IPS-20b (cell line): ENCODE measurements around the gene RSPH6A.

ENCODE experiments used
- H3K27ac ChIP-seq: one replicate; pipeline ENCODE4 v1.5.1; 2013; ENCODE audit warnings: low read length
- H3K27me3 ChIP-seq: 2 replicates; pipeline ENCODE4 v1.6.1; 2013; ENCODE audit warnings: mild to moderate bottlenecking, low read length, inconsistent platforms; ENCODE audit not compliant: insufficient read depth
- H3K36me3 ChIP-seq: 2 replicates; pipeline ENCODE4 v1.6.1; 2013; ENCODE audit warnings: low read depth, mild to moderate bottlenecking, inconsistent platforms, low read length, moderate library complexity; ENCODE audit not compliant: insufficient read depth
- H3K4me1 ChIP-seq: 2 replicates; pipeline ENCODE4 v1.6.1; 2013; ENCODE audit warnings: mild to moderate bottlenecking, control low read depth, inconsistent platforms, low read length, moderate library complexity; ENCODE audit not compliant: insufficient read depth
- H3K4me3 ChIP-seq: 2 replicates; pipeline ENCODE4 v1.5.1; 2013; ENCODE audit warnings: mild to moderate bottlenecking, low read length, inconsistent platforms
- H3K9ac ChIP-seq: 2 replicates; pipeline ENCODE4 v1.6.1; 2013; ENCODE audit warnings: low read depth, mild to moderate bottlenecking, inconsistent platforms, low read length, moderate library complexity
- H3K9me3 ChIP-seq: 2 replicates; pipeline ENCODE4 v1.6.1; 2013; ENCODE audit warnings: mild to moderate bottlenecking, low read depth, low read length, inconsistent platforms; ENCODE audit not compliant: insufficient read depth

The RSPH6A gene

DNA sequence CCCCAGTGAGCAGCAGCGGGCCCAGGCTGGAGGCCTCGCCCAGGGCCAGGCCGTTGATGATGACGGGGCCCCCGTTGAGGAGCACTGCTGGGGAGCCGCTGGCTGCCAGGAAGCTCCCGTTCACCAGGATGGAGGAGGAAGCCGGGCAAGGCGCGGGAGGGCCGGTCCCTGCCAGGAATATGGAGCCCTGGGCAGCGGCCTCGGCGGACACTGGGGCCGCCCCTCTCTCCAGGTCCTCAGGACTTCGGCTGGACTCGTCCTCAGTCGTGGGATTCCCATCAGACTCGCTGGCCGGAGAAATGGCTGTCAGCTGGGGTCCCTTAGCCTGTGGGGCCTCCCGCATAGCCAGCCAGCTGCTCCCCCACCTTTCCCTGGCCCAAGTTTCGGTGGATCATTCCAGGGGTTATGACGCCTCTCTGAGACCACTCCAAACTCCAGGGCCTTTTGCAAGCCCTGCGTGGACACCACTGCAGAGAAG, 48.2 kb downstream of the RSPH6A start:
- H3K36me3 ChIP-seq = no peaks in the 10 kb centered on the region
- peaks cover 16% of the 10 kb centered on the region; the same call in 1 of the 2 replicates for H3K4me1 ChIP-seq
- H3K27me3 ChIP-seq = no peaks in the 10 kb centered on the region; the same call in 1 of the 2 replicates
- peak overlapping the region; percentile 96 for H3K4me3 ChIP-seq
- H3K9ac ChIP-seq = peak overlapping the region; percentile 100; the same call in 1 of the 2 replicates
- H3K27ac ChIP-seq = no peak overlapping the region
- no peaks in the 10 kb centered on the region for H3K9me3 ChIP-seq

DNA sequence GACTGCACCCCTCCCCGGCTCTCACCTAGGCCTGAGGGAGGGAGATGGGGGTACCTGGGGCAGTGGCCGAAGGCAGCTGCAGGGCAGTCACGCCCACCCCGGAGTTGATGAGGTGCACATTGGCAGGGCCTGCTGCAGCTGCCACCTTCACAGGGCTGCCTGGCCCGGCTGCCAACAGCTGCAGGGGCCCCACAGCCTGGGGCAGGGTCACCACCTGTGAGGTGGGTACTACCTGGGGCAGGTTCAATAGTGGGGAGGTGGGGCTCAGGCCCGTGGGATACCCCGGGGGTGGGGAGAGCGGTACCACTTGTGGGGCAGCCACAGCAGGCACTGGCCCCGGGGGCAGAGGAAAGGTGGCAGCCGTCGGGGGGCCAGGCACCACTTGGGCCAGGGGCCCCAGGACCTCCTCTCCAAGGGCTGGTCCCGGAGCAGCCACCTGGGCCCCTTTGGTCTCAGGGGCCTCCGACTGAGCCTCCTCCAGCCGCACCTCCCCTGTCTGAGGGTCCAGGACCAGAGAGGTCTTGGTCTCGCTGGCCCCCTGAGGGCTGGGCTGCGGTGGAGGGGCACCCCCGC, 48.7 kb downstream of the RSPH6A start:
- no peak overlapping the region for H3K9ac ChIP-seq
- H3K4me3 ChIP-seq = 0 out of 2 replicates have a peak overlapping the region, but pooled peaks have one; percentile 96

DNA sequence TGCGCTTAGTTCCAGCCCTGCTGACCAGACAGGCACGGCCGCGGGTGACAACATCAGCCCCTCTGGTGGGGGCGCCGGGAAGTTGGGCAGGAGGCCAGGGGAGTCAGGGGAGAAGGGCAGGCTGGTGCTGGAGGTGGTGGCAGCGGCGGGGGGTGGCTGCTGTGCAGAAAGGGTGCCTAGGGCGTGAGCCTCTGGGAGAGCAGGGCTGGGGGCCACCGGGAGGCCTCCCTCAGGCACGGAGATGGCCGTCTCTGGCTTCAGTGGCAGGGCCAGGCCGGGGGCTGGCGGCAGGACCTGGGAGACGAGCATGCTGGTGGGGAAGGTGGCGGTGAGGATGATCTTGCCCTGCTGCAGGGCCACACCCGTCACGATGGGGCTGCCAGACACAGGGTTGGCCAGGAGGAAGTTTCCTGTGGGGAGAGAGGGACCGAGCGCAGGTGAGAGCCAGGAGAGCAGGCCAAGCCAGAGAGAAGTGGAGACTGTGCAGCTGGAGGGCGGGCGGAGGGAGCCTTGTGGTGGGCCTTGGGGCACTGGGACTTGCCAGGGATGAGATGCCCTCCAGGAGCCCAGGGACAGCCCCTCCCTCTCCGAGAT, 49.3 kb downstream of the RSPH6A start:
- H3K9me3 ChIP-seq = no peaks in the 10 kb centered on the region
- H3K9ac ChIP-seq = no peak overlapping the region
- H3K4me3 ChIP-seq = no peak overlapping the region
- no peak overlapping the region for H3K27ac ChIP-seq
- H3K36me3 ChIP-seq = no peaks in the 10 kb centered on the region
- H3K4me1 ChIP-seq = peaks cover 16% of the 10 kb centered on the region; the same call in 1 of the 2 replicates
- H3K27me3 ChIP-seq = no peaks in the 10 kb centered on the region; the same call in 1 of the 2 replicates

More for the DNA sequence above, 48.7 kb downstream of the RSPH6A start:
- Histone ChIP-seq H3K27ac (no peak overlapping the region), H3K9me3 (no peaks in the 10 kb centered on the region), H3K27me3 (no peaks in the 10 kb centered on the region; the same call in 1 of the 2 replicates), H3K4me1 (peaks cover 16% of the 10 kb centered on the region; the same call in 1 of the 2 replicates), H3K36me3 (no peaks in the 10 kb centered on the region)

DNA sequence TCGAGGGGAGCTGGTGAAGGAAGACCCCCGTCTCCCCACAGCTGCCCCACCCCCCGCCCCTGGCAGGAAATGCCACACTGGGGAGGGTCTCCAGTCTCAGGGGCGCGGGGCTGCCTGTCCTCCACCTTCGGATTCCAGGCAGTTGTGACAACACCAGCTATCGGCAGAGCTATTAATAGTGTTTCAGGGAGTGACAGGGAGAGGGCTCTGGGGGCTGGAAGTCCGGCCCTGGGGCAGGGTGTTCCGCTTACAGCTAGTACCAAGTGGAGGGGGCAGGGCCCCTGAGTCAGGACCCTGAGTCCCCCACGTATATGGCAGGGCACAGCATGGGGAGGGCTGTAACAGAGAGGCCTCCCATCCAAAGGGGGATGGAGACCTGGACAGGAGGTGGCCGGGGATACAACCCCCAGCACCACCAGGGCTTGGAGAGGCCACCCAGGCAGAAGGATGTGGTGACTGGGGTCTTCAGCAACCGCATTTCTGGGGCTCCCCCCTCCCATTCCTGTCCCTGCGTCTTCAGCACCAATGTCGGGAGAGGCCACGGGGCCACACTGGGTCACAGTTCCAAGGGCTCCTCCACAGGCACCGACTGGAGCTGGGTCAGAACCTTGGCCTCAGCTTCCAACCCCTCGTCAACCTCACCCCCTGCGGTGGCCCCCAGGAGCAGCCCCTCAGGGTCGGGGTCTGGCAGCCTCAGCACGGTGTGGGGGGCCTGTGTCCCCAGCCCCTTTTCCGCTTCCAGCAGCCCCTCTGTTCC, 50.0 kb downstream of the RSPH6A start:
- Histone ChIP-seq H3K36me3 (no peaks in the 10 kb centered on the region), H3K9ac (peak overlapping the region; percentile 8; the same call in 1 of the 2 replicates), H3K4me3 (no peak overlapping the region; the same call in 1 of the 2 replicates), H3K27ac (no peak overlapping the region), H3K27me3 (no peaks in the 10 kb centered on the region; the same call in 1 of the 2 replicates), H3K9me3 (no peaks in the 10 kb centered on the region), H3K4me1 (peaks cover 16% of the 10 kb centered on the region; the same call in 1 of the 2 replicates)

DNA sequence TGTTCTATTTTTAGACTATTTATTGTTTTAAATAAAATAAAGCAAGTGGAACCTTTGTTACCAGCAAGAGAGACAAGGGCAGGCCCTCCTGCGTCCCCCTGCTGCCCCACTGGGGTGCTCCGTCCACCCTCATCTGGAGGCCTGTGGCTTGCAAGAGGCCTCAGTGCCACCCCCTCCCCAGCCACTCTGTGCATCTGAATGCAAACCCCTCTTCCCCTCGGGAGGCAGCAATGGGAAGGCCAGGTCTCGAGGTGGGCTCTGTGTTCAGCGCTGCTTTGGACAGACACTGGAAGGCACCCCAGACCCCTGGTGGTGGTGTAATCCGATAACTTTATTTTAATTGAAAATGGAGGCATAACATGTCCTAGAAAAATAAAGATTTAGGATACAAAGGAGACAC, 50.6 kb downstream of the RSPH6A start:
- no peaks in the 10 kb centered on the region; the same call in 1 of the 2 replicates for H3K27me3 ChIP-seq
- no peaks in the 10 kb centered on the region for H3K9me3 ChIP-seq
- peak overlapping the region; percentile 8; the same call in 1 of the 2 replicates for H3K9ac ChIP-seq
- H3K36me3 ChIP-seq = no peaks in the 10 kb centered on the region
- H3K4me1 ChIP-seq = peaks cover 16% of the 10 kb centered on the region; the same call in 1 of the 2 replicates
- no peak overlapping the region; the same call in 1 of the 2 replicates for H3K4me3 ChIP-seq
- H3K27ac ChIP-seq = no peak overlapping the region

DNA sequence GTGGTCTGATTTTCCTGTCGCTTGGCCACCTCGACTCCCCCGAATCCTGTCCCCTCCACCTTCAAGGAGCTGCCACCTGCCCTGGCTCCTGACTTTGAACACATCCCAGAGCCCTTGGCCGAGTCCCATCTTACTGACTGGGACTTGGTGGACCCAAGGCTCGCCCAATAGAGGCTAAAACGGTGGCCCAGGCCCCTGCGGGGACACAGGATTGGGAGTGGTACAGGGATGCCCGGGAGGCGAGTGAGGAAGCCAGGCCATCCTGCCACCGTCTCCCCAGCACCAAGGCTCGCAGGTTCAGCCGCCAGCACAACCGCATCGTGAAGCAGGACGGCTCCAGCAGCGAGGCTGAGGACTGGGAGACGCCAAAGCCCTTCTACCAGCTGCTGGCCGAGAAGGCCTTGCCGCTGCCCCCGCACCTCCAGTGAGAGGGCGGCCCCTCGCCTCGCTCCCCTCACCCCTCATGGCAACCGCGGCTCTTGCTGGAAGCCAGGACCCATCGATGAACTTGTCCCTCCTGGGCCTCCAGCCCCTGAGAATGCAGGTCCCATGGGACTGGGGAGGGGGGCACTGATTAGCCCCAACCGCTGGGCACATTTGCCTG, 51.3 kb downstream of the RSPH6A start:
- no peaks in the 10 kb centered on the region for H3K9me3 ChIP-seq
- peaks cover 16% of the 10 kb centered on the region; the same call in 1 of the 2 replicates for H3K4me1 ChIP-seq
- H3K27ac ChIP-seq = no peak overlapping the region
- peak overlapping the region; percentile 8; the same call in 1 of the 2 replicates for H3K9ac ChIP-seq
- H3K36me3 ChIP-seq = no peaks in the 10 kb centered on the region
- no peak overlapping the region for H3K4me3 ChIP-seq
- H3K27me3 ChIP-seq = no peaks in the 10 kb centered on the region; the same call in 1 of the 2 replicates

DNA sequence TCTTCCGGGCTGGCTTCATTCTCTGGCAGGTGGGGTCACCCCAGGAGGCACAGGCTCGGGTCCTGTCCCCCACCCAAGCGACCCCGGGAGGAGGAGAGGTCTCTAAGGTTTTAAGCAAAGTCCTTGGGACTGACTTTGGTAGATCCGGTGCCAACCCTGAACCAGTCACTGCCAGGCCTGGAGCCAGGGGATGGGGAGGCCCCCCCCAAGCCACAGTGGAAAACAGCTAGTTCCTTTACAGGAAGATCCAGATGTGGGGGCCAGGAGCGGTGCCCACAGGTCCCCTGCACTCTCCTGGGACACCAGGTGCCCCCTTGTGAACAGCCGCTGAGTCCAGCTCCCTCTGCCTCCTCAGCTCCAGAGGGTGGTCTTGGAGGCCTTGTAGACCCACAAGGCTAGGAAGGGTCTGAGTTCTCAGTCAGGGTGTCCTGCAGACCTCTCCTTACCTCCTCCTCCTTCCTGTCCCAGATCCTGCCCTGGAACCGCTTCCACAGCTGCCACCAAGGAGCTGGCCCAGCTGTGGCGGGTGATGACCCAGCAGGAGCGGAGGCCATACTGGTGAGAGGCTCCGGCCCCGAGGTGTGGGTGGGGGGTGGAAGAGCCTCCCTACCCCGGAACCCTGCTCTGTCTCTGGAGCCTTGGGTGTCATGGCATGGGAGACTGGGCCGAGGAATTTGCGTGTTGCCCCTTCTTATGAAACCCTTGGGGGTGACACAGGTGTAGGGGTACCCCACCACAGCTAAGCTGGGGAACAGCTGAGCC, 52.1 kb downstream of the RSPH6A start:
- H3K9ac ChIP-seq = no peak overlapping the region

DNA sequence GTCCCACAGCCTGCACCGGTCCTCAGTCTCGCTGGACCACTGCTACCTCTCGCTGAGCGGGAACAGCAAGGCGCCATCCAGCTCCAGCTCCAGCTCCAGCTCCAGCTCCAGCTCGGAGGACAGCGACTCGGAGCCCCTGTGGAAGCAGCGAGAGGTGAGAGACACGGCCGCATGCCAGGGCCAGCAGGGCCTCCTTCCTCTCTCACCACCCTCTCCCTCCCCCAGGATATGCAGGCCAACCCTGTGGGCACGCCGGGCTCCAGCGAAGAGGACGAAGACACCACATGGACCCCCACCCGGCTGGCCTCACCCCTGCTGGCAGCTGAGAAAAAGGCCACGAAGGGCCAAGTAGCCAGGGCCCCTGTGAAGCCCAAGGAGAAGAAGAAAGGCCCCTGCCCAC, 53.4 kb downstream of the RSPH6A start:
- Histone ChIP-seq H3K4me1 (peaks cover 13% of the 10 kb centered on the region; the same call in 1 of the 2 replicates), H3K27me3 (no peaks in the 10 kb centered on the region; the same call in 1 of the 2 replicates), H3K4me3 (no peak overlapping the region), H3K9ac (no peak overlapping the region), H3K27ac (no peak overlapping the region), H3K9me3 (no peaks in the 10 kb centered on the region), H3K36me3 (no peaks in the 10 kb centered on the region)

More for the DNA sequence above, 52.1 kb downstream of the RSPH6A start:
- no peak overlapping the region for H3K4me3 ChIP-seq
- no peaks in the 10 kb centered on the region for H3K9me3 ChIP-seq
- H3K36me3 ChIP-seq = no peaks in the 10 kb centered on the region
- H3K4me1 ChIP-seq = peaks cover 16% of the 10 kb centered on the region; the same call in 1 of the 2 replicates
- H3K27me3 ChIP-seq = no peaks in the 10 kb centered on the region; the same call in 1 of the 2 replicates
- no peak overlapping the region for H3K27ac ChIP-seq

DNA sequence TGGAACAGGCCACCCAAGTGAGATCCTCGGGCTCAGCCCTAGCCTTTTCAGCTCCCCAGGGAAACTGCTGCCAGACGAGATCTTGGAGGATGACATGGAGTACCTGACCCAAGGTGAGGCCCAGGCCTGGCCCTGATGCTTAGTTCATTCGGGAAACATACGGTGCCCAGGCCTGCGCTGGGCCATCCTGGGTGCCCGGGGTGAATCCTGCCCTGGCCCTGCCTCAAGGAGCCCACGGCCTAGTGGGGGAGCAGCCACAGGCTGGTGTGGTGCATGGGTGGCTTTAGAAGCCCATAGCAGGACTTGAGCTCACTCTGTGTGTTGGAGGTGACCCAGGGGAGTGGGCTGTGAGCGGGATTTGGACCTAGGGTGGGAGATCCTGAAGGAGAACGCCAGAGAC, 56.2 kb downstream of the RSPH6A start:
- Histone ChIP-seq H3K4me3 (no peak overlapping the region), H3K36me3 (no peaks in the 10 kb centered on the region), H3K9me3 (no peaks in the 10 kb centered on the region), H3K9ac (no peak overlapping the region), H3K4me1 (no peaks in the 10 kb centered on the region; the same call in 1 of the 2 replicates), H3K27me3 (no peaks in the 10 kb centered on the region; the same call in 1 of the 2 replicates), H3K27ac (no peak overlapping the region)

DNA sequence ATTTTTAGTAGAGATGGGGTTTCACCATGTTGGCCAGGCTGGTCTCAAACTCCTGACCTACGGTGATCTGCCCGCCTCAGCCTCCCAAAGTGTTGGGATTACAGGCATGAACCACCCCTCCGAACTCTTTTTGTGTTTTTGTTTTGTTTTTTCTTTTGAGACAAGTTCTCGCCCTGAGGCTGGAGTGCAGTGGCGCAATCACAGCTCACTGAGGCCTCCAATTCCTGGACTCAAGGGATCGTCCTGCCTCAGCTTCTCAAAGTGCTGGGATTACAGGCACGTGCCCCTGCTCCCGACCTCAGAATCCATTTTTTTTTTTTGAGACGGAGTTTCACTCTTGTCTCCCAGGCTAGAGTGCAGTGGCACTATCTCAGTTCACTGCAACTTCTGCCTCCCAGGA, 57.4 kb downstream of the RSPH6A start:
- Histone ChIP-seq H3K9me3 (no peaks in the 10 kb centered on the region), H3K36me3 (no peaks in the 10 kb centered on the region), H3K4me1 (no peaks in the 10 kb centered on the region), H3K27me3 (no peaks in the 10 kb centered on the region), H3K9ac (no peak overlapping the region), H3K27ac (no peak overlapping the region), H3K4me3 (no peak overlapping the region)
